ENCODE measurements around the gene ASB2.

Gene ASB2

DNA sequence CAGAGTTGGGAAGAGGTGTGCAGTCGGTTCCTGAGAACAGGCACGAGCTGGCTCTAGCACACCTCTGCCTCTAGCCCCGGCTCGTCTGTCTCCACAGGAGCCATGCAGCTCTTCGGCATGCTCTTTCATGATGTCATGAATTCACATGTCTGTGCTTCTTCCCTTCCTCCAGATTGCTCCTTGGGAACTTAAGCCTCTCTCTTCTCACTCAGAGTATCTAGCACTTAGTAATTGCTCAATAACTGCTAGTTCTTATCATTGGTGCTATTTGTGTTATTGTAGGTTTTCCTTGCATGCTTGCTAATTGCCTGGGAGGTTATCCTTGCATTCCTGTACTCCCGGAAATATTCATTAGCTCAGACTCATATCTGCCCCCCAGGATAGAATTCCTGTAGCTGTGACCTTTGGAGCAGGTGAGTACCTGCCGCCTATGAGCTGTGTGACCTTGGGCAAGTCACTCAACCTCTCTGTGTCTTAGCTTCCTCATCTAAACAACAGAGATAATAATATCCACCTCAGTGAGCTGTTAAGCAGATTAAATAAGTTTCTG is 29.8 kb downstream of the ASB2 start:
- FAIRE-seq = no peak

DNA sequence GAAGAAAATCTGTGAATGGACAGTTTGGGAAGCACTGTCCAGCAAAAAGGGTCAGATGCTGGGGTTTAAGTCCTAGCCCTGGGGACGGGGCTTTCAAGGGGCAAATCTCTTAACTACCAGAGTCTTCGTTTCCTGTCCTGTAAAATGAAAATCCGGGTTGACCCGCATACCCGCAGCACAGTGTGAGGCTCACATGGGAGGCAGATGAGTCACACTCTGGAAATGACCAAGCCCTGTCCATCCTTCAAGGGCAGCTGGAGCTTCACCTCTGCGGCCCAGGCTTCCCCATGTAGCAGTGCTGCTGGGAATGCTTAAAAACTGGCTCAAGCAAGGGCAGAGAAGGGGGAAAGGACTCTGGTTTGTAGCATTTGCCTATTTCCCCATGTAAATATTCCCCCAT is 30.3 kb downstream of the ASB2 start:
- FAIRE-seq = no peak

DNA sequence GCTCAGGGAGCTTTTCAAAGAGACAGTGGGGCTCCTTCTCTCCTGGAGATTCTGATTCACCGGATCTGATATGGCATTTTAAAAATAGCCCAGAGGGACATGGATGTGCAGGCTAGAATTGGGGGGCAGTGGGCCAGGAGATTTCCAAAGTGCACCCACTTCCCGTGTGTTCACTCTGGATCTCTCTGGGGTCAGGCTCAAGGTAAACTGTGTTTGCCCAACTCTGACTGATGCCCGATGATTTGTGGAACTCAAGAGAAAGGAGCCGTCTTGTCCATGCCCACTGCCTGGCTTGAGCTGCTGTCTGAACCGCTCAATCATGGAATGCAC is 31.3 kb downstream of the ASB2 start:
- FAIRE-seq = no peak

DNA sequence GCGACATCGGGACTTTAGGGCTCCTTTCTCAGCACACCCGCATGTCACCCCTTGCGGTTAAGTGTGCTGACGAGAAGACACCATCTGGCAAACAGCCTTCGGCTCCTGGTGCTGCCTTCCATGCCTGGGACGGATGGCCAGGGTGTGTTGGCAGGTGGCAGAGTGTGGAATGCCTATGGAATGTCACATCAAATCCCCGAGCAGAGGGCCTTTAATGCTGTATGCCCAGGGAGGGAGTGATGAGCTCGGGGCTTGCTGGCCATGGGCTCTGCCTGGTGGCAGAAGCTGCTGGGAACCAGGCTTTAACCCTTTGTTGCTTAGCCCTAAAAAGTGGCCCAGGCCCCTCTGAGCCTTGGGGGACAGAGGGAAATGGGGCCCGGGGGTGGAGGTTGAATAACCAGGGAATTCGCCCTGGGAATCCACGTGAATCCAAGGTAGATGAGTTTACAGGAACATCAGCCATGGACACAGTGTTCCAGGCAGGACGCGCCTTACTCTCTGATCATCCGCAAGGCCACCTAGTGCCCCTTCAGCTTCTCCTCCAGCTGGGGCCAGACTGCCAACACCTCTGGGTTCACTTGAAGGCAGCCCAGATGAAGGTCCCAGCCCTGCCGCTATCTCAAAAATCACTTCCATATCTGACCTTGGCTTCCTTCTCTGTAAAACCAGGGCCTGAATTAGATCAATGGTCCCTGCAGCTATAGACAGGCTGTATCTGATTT is 31.9 kb downstream of the ASB2 start:
- no peak for FAIRE-seq

DNA sequence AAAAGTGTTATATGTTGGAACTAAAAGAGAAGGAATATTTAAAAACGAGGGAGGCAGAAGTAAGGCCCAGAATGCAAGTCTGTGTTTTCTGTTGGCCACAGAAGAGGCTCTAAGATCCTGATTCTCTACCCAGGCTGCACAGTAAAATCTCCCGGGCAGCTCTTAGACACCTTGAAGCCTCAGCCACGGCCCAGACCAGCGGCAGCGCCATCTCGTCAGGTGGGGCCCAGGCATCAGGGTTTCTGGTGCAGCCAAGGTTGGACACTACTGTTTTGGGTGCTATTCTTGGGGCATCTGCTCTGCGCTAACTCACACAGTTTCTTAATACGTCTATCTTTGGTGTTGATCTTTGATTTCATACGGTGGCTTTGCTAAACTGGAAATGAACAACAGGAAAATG is 32.4 kb downstream of the ASB2 start:
- FAIRE-seq = no peak

DNA sequence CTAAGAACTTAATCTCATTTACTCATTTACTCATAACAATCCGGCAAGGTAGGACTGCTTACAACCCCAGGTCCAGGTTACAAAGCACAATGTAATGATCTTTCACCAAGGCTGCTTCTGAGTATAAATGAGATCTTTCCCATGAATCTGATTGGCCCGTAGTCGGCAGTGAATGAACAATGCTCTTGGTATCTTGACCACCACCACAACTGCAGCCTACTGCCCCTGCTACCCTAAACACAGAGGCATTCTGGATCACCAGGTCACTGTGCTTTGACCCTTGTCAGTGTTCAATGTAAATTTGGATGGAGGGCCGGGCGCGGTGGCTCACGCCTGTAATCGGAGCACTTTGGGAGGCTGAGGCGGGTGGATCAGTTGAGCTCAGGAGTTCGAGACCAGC is 33.3 kb downstream of the ASB2 start:
- FAIRE-seq = no peak

DNA sequence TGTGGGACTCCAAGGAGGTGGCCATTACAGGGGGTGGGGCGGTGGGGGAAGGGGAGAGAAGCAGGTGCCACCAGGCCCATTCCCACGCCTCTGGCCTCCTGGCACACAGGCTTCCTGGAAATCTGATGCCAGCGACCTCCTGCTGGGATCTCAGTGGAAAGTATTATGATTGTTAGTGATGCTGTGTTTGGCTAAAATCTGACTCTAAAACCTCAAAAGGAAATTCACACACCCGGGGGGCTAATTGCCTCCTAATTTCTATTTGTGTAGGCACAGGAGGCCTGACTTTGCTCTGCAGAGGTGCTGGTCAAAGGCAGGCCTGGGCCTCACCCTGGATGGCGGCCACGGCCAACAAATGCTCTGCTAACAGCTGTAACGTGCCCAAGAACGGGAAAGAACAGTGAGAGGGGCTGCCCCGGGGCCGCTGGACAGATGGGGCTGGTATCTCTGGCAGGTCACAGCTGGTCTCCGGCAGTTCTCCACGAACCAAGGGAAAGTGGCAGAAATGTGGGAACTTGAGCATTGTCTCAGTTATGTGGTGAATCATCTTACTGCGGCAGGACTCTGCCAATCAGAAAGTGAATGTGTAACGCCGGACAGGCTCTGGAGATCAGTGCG is 35.0 kb downstream of the ASB2 start:
- no peak for FAIRE-seq

DNA sequence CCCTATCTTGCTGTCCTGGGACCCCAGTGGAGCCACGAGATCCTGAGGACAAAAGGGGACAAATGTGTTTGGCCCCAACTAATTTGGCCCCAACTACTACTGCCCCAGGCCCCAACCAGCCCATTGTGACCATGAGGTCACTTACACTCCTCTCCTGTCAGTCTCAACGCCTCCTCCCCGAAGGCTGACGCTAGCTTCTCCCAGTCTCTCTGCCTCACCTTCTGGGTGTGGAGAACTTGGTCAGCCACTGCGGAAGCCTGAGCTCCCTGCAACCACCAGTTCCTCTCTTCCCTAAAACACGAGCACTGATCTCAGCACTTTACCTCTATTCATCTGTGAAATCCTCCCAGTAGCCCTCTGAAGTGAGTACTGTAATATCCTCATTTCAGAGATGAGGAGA is 35.9 kb downstream of the ASB2 start:
- no peak for FAIRE-seq

DNA sequence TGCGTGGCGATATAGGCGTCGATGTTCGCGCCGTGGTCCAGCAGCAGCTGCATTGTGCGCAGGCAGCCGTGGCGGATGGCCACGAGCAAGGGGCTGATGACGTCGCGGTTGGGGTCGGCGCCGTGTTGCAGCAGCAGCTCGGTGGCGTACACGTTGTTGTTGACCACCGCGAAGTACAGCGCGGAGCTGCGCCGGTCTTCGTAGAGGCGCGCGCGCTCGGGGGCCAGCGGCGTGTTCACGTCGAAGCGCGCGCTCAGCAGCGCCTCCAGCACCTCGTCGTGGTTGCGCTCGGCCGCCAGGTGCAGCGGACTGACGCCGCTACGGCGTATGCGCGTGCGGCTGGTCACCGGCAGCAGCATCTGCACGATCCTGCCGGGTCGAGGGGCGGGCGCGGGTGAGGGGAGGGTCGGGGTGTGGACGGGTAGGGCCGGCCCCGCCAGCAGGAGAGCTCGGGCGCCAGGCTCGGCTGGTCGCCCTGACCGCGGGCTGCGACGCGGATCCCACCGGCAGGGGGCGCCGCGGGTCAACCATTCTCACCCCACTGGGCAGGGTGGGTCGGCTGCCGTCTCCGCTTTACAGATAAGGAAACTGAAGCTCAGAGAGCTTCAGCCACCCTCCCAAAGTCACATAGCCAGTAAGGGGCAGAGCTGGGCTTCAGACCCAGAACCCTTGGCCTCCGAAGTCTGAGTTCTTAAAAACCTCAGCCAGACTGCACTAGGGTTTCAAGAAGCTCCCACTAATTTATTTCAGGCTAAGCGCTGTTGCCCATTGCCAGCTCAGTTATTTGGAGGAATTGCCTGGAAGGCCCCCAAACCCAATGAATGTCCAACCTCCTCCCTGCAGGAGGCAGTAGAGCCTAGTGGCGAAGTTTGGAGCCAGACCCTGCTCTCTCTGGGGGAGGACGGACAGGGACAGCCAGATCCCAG is 36.8 kb downstream of the ASB2 start:
- no peak for FAIRE-seq

DNA sequence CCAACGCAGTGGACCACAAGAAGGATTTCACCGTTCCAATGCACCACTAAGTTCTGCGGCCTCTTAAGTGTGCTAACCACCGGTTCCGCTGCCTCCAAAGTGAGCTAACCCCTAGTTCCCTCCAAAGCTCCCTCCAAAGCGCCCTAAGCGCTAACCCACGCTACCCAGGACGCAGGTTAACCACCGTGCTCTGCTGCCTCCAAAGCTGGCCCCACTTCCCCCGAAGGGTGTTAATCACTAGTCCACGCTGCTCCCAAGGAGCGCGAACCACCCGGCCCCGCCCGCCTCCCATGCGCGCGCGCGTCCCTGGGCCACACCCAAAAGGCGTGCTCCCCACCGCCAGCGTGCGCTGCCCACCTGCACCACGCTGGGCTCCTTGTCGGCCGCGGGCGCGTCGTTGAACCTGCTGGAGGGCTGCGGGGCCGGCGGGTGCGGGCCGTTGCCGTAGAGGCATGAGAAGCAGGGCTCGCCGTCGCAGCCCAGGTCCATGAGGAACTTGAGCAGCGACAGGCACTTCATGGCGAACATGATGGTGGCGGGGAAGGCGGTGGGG is 37.5 kb downstream of the ASB2 start:
- no peak for FAIRE-seq

DNA sequence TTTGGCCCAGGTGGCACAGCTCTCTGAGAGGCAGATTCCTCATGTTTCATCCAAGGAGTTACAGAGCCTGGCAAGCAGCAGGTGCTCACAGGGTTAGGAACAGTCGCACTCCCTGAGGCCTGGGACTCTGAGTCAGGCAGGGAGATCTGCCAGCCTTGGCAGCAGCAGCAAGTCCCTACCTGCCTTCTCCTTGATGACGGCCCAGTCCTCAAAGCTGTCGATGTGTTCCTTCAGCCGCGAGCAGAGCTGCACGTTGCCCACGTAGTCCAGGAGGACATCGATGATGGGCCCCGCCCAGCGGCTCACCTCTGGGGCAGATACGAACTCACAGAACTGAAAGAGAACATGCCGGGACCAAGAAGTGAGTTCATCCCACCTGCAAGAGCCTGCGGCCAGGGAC is 38.9 kb downstream of the ASB2 start:
- FAIRE-seq = no peak

DNA sequence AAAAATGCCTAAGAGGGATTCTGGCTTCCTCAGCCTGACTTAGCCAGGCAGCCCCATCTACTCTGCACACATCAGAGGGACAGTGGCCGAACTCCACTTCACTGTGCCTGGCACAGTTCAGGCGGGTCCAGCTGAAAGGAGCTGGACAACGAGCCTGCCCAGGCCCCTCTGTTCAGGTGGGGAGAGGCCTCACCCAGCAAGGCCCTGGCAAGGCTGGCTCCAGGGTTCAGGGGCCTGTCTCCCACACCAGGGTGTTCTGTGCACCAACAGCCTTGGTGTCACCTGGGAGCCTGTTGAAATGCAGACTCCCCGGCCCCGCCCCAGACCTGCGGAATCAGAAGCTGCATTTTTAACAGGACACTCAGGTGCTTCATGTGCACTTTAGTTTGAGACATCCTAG is 39.4 kb downstream of the ASB2 start:
- FAIRE-seq = no peak

DNA sequence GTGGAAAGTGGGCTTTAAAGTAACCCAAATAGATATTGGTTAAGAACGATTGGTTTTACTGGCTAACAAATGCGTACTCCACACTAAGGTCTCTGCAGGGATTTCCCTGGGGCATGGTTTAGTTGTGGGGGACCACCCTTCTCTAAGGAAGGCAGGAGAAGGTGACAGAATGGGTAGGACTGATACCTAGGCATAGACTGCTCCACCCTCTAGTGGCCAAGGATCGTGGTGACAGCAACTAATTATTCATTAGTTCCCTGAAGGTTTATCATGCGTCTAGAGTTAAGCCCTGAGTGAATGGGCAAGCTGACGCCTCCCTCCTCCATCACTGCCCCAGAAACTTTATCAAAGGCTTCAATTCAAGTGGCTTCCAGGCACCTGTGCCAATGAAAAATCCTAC is 40.1 kb downstream of the ASB2 start:
- FAIRE-seq = no peak

DNA sequence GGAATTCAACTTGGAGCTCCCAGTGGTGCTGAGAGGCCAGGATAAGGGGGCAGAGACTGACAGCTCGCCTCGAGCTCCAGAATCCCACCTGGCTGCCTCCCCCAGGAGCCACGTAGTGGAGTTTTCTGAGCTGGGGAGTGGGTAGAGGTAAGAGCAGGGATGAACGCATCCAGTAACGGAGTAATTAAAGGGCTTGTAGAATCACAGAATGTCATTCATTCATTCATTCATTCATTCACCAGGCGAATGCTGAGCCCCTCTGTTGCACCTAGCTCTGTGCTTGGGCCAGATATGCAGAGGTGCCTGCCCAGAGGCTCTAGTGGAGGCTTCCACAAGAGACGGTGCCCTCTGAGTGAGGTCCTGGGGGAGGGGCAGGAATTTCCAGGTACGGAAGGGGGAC is 41.2 kb downstream of the ASB2 start:
- no peak for FAIRE-seq

DNA sequence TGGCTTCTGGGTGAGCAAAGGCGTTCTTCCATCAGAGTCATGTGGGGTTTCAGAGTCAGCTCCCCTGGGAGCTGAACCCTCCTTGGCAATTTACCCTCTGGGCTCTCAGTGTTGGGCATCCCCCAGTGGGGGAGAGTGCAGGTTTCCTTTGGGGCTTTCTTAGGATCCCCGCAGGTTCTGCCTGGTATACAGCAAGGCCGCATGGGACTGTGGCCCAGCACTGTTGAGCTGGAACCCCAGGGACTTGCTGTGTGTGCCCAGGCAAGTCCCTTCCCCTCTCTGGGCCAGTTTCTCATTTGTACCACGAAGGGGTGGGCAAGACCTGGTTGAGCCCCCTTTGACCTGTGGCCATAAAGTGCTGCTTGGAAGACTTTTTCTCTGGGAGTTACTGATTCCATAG is 43.7 kb downstream of the ASB2 start:
- no peak for FAIRE-seq

DNA sequence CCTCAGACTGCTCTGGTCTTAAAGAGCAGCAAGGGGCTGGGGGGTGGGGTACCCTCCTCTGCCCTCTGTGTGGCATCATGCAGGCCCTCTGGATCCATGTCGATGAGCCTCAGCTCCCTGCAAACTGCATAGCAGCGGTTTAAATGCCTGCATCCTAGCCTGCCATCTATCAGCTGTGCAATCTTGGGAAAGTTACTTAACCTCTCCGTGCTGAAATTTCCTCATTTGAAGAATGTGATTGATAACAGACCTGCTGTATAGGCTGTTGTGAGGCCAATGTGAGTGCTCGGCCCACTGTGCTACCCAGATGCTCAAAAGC is 45.4 kb downstream of the ASB2 start:
- FAIRE-seq = no peak

DNA sequence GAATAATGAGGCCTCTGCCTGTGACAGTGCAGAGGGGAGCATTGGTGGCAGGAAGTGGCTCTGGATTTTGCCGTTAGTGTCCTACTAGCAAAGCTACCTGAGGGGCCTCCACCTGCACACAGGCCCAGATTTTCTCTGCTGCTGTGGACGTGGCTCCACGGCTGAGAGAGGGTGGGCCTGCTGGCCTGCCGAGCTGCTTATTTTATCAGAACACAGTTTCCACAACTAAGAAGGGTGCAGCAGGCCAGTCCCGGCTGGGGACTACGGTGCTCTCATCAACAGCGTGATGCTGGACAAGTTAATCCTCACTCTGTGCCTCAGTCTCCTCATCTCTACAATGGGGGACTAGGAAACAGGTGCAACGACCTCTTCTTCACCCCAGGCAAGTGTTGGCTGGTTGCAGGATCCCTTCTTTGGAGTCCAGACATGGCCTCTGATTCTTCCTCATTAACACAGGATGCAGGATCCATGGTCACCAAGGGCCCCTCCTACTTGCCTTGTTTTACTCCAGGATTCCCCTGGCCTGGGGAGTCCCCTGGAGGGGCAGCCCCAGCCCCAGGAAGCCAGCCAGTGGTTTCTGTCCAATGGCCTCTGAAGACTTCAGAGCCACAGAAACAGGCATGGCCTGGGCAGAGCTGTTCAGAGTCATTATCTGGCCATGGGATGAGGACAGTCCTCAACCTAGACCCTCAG is 45.9 kb downstream of the ASB2 start:
- FAIRE-seq = no peak

DNA sequence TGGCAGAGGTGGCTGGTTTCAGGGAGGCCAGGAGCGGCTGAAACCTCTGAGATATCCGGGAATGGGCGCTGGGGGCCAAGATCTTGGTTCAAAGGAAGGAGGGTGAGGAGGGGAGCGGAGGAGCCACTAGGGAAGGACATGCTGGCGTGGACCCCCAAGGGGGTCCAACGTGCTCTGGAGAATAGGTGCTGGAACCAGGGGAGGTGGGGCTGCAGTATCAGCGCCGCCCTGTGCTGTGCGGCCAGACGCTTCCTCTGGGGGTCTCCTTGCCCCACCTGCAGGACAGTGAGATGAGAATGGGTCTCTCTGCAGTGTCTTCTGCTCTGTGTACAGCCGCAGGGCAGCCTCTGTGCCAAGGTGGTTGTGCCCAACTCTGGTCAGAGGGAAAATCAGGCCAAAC is 46.7 kb downstream of the ASB2 start:
- no peak for FAIRE-seq

DNA sequence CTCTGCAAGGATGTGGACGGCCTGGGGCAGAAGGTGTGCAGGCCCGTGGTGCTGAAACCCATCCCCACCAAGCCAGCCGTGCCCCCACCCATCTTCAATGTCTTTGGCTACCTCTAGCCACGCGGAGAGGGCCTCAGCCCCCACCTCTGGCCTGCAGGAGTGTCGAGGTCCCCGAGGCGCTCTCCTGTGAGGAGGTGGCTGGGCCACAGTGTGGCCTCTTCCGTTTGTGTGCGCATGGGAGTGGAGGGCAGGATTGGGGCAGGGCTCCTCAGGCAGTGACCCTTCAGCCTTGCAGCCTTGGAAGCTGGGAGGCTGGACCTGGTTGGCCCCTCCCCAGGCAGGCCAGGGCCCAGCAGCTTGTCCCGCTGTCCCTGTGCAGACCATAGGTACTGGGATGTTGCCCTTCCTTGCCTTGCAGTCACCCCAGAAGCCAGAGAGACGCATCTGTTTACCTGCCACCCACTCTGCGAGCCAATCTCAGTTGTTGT is 47.3 kb downstream of the ASB2 start:
- FAIRE-seq = no peak

DNA sequence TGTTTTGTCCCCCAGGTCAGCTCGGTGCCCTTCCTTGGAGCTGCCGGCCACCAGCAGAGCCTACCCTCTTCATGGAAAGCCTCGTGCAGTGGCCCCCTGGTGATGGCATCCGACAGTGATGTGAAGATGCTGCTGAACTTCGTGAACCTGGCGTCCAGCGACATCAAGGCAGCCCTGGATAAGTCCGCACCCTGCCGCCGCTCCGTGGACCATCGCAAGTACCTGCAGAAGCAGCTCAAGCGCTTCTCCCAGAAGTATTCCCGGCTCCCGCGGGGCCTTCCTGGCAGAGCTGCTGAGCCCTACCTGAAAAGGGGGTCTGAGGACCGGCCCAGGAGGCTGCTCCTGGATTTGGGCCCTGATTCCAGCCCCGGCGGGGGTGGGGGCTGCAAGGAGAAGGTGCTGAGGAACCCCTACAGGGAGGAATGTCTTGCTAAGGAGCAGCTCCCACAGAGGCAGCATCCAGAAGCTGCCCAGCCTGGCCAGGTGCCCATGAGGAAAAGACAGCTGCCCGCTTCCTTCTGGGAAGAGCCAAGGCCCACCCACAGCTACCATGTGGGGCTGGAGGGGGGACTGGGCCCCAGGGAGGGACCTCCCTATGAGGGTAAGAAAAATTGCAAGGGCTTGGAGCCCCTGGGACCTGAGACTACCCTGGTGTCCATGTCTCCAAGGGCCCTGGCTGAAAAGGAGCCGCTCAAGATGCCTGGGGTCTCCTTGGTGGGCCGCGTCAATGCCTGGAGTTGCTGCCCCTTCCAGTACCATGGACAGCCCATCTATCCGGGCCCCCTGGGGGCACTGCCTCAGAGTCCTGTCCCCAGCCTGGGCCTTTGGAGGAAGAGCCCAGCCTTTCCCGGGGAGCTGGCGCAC is 48.0 kb downstream of the ASB2 start:
- FAIRE-seq = no peak

DNA sequence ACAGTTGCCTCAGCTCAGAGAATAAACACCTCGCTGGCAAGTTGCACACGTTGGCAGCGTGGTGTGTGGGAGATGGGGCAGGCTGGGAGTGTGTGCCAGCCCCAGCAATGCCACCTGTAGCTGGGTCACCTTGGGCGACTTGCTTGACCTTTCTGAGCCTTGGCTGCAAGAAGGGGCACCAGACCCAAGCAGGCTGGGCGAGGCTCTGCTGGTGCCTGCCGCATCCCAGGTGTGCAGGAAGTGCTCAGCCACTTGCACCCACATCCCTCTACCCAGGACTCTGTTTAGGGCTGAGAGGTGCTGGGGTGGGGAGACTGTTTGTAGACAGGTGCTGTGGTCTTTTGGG is 48.6 kb downstream of the ASB2 start:
- FAIRE-seq = no peak
